Measurements from ENCODE around the gene DCLK3.
A peak's percentile ranks its signal among the peaks of the same experiment; 100 is the strongest.

The DCLK3 gene

DNA sequence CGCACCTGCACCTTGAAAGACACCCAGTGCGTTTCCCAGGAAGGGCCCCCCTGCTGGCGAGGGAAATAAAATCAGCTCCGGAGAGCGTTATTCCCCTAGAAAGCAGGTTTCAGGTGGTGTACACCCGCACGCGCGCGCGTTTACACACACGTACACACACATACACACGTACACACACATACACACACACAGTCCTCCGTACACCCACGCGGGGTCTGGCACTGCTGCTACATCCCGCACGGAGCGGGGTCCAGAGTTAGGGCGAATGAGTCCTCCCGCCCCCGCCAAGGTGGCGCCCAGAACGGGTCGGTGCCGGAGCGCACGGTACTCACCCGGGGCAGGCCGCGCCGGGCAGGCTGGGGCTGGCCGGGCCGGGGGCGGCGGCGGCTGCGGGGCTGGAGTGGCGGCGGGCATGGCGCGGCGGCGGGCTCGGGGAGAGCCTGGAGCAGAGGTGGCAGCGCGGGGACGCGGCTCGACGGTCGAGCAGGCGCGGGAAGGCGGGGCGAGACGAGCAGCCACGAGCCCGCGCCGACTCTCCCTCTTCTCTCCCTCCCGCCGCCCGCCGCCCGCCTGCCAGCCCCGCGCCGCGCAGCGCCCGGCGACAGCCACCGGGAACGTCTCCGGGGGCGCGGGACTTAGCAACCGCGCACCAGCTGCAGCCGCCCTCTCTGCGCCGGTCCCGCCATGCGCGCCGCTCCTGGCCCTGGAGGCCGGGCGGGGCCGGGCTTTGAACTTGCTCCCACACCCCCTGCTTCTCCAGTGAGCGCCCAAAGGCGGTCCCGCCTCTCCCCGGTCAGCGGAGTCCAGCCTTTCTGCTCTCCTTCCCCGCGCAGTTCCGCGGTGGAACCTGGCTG, at the start of gene DCLK3:
Gene DCLK3 (minus strand): TSS at position 704 of the 854 bp plus-strand sequence. CDS start 290 bp downstream, at position 414.
- Histone ChIP-seq H2AFZ (ENCODE audit: low read length, unreplicated experiment) (no peak within 1 kb of the TSS), H3K4me1 (ENCODE audit: control insufficient read depth, insufficient read depth, low read length, unreplicated experiment) (no peaks in the 10 kb centered on the region), H3K36me3 (ENCODE audit: insufficient read depth, low read length) (no peaks in the 10 kb centered on the region), H3K4me3 (ENCODE audit: low read depth, low read length) (peak within 1 kb of the TSS; percentile 39), H3K27ac (ENCODE audit: low read depth, low read length) (no peak within 1 kb of the TSS), H3K27me3 (ENCODE audit: insufficient read depth, low read length) (peaks cover 93% of the 10 kb centered on the region), H3K79me2 (ENCODE audit: control insufficient read depth, insufficient read depth, low read length, unreplicated experiment) (no peaks in the 10 kb centered on the region)

- Histone ChIP-seq H3K79me2 (ENCODE audit: control insufficient read depth, insufficient read depth, low read length, unreplicated experiment) (no peaks in the 10 kb centered on the region), H3K4me1 (ENCODE audit: control insufficient read depth, insufficient read depth, low read length, unreplicated experiment) (no peaks in the 10 kb centered on the region), H3K4me3 (ENCODE audit: low read depth, low read length) (no peak overlapping the region), H3K27me3 (ENCODE audit: insufficient read depth, low read length) (peaks cover 10% of the 10 kb centered on the region; the same call in 1 of the 2 replicates), H2AFZ (ENCODE audit: low read length, unreplicated experiment) (no peak overlapping the region), H3K27ac (ENCODE audit: low read depth, low read length) (no peak overlapping the region), H3K36me3 (ENCODE audit: insufficient read depth, low read length) (no peaks in the 10 kb centered on the region)
Measured at GRCh38 chr3:36813305-36813704, 49.0 kb upstream of the DCLK3 start.

- Histone ChIP-seq H3K79me2 (ENCODE audit: control insufficient read depth, insufficient read depth, low read length, unreplicated experiment) (no peaks in the 10 kb centered on the region), H3K27ac (ENCODE audit: low read depth, low read length) (no peak overlapping the region), H3K36me3 (ENCODE audit: insufficient read depth, low read length) (no peaks in the 10 kb centered on the region), H3K4me1 (ENCODE audit: control insufficient read depth, insufficient read depth, low read length, unreplicated experiment) (no peaks in the 10 kb centered on the region), H2AFZ (ENCODE audit: low read length, unreplicated experiment) (no peak overlapping the region), H3K27me3 (ENCODE audit: insufficient read depth, low read length) (peaks cover 18% of the 10 kb centered on the region), H3K4me3 (ENCODE audit: low read depth, low read length) (no peak overlapping the region)
Measured at GRCh38 chr3:36812240-36812639, 47.9 kb upstream of the DCLK3 start.

GRCh38 chr3:36811768-36812167, 47.4 kb upstream of the DCLK3 start:
- H2AFZ ChIP-seq (ENCODE audit: low read length, unreplicated experiment): no peak overlapping the region
- no peak overlapping the region for H3K27ac ChIP-seq (ENCODE audit: low read depth, low read length)
- no peak overlapping the region for H3K4me3 ChIP-seq (ENCODE audit: low read depth, low read length)
- no peaks in the 10 kb centered on the region for H3K36me3 ChIP-seq (ENCODE audit: insufficient read depth, low read length)
- peaks cover 21% of the 10 kb centered on the region for H3K27me3 ChIP-seq (ENCODE audit: insufficient read depth, low read length)
- H3K4me1 ChIP-seq (ENCODE audit: control insufficient read depth, insufficient read depth, low read length, unreplicated experiment): no peaks in the 10 kb centered on the region
- H3K79me2 ChIP-seq (ENCODE audit: control insufficient read depth, insufficient read depth, low read length, unreplicated experiment): no peaks in the 10 kb centered on the region

DNA sequence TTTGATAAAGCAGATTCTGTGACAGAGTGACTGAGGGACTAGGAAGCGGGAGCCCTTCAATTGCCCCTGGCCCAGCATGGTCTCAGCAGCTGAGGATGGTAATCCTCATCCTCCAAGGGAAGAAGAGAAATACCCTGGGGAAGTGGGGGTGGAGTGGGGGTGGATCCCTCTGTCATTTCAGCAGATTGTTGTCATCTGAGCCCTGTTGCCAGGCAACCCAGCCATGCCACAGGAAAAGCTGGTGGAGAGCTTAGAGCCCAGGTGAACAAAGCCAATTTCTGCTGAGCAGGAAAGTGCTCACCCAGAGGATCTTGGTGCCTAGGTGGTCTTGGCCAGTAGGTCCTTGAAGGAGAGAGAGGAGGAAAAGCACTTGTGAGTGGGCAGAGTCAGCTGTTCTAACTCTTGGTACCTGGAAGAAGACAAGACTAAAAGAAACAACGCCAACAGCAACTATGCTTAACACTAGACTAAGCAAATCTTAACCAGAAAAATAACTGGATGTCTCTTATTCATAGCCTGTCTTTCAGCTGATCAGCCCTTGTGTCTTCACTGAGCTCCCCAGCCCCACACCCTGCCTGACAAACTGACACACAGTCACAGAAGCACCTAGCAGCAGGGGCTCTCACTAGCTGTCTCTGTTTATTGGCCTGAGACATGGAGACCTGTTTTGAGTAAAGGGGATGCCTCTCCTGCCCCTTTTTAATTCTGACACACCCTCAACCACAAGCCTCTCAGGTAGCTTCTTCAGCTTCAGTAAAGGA, 40.1 kb upstream of the DCLK3 start:
- H3K79me2 ChIP-seq (ENCODE audit: control insufficient read depth, insufficient read depth, low read length, unreplicated experiment): no peaks in the 10 kb centered on the region
- H2AFZ ChIP-seq (ENCODE audit: low read length, unreplicated experiment): no peak overlapping the region
- no peaks in the 10 kb centered on the region for H3K4me1 ChIP-seq (ENCODE audit: control insufficient read depth, insufficient read depth, low read length, unreplicated experiment)
- no peak overlapping the region for H3K27ac ChIP-seq (ENCODE audit: low read depth, low read length)
- no peaks in the 10 kb centered on the region for H3K36me3 ChIP-seq (ENCODE audit: insufficient read depth, low read length)
- no peak overlapping the region for H3K4me3 ChIP-seq (ENCODE audit: low read depth, low read length)
- H3K27me3 ChIP-seq (ENCODE audit: insufficient read depth, low read length): peaks cover 65% of the 10 kb centered on the region

GRCh38 chr3:36803091-36803791, 38.9 kb upstream of the DCLK3 start:
- Histone ChIP-seq H2AFZ (ENCODE audit: low read length, unreplicated experiment) (no peak overlapping the region), H3K36me3 (ENCODE audit: insufficient read depth, low read length) (no peaks in the 10 kb centered on the region)

DNA sequence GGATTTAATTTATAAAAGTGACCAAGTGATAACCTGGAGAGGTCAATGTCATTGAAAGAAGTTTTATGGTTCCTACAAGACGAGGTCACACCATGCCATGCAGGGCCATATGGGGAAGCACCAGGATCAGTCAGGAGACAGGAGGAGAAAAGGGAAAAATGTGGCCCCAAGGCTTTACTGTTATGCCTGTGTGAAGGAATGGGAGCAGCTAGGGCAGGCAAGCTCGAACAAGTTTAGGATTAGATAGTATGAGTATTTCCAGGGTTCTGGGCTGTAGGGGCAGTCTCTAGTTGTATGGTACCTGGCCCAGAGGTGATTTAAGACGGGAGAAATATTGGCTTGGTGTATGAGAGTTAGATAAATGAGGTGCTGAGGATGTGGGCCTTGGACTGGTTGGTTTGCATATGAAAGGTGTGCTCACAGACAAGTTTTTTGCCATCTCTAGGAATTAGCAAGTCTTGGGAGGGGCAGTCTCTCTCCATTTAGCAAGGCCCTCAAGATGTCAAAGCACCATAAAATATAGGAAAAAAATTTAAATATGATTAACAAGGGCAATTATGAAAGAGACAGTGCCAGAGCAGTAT, 36.3 kb upstream of the DCLK3 start:
- no peak overlapping the region for H3K27ac ChIP-seq (ENCODE audit: low read depth, low read length)
- no peaks in the 10 kb centered on the region for H3K79me2 ChIP-seq (ENCODE audit: control insufficient read depth, insufficient read depth, low read length, unreplicated experiment)
- H3K36me3 ChIP-seq (ENCODE audit: insufficient read depth, low read length): no peaks in the 10 kb centered on the region
- H2AFZ ChIP-seq (ENCODE audit: low read length, unreplicated experiment): no peak overlapping the region
- peaks cover 34% of the 10 kb centered on the region for H3K27me3 ChIP-seq (ENCODE audit: insufficient read depth, low read length)
- no peak overlapping the region for H3K4me3 ChIP-seq (ENCODE audit: low read depth, low read length)
- H3K4me1 ChIP-seq (ENCODE audit: control insufficient read depth, insufficient read depth, low read length, unreplicated experiment): peaks cover 4% of the 10 kb centered on the region

More at GRCh38 chr3:36803091-36803791, 38.9 kb upstream of the DCLK3 start:
- Histone ChIP-seq H3K27ac (ENCODE audit: low read depth, low read length) (no peak overlapping the region), H3K27me3 (ENCODE audit: insufficient read depth, low read length) (peaks cover 57% of the 10 kb centered on the region), H3K79me2 (ENCODE audit: control insufficient read depth, insufficient read depth, low read length, unreplicated experiment) (no peaks in the 10 kb centered on the region), H3K4me3 (ENCODE audit: low read depth, low read length) (no peak overlapping the region), H3K4me1 (ENCODE audit: control insufficient read depth, insufficient read depth, low read length, unreplicated experiment) (no peaks in the 10 kb centered on the region)

GRCh38 chr3:36796881-36797280, 32.5 kb upstream of the DCLK3 start:
- H3K4me3 ChIP-seq (ENCODE audit: low read depth, low read length): no peak overlapping the region
- peaks cover 14% of the 10 kb centered on the region for H3K27me3 ChIP-seq (ENCODE audit: insufficient read depth, low read length)

GRCh38 chr3:36796161-36796560, 31.8 kb upstream of the DCLK3 start:
- no peaks in the 10 kb centered on the region for H3K36me3 ChIP-seq (ENCODE audit: insufficient read depth, low read length)
- H3K4me3 ChIP-seq (ENCODE audit: low read depth, low read length): no peak overlapping the region
- H2AFZ ChIP-seq (ENCODE audit: low read length, unreplicated experiment): no peak overlapping the region
- no peak overlapping the region for H3K27ac ChIP-seq (ENCODE audit: low read depth, low read length)
- H3K27me3 ChIP-seq (ENCODE audit: insufficient read depth, low read length): peaks cover 17% of the 10 kb centered on the region; the same call in 1 of the 2 replicates
- H3K79me2 ChIP-seq (ENCODE audit: control insufficient read depth, insufficient read depth, low read length, unreplicated experiment): no peaks in the 10 kb centered on the region
- H3K4me1 ChIP-seq (ENCODE audit: control insufficient read depth, insufficient read depth, low read length, unreplicated experiment): peaks cover 4% of the 10 kb centered on the region

More at GRCh38 chr3:36796881-36797280, 32.5 kb upstream of the DCLK3 start:
- no peaks in the 10 kb centered on the region for H3K36me3 ChIP-seq (ENCODE audit: insufficient read depth, low read length)
- no peak overlapping the region for H3K27ac ChIP-seq (ENCODE audit: low read depth, low read length)
- H2AFZ ChIP-seq (ENCODE audit: low read length, unreplicated experiment): no peak overlapping the region
- H3K4me1 ChIP-seq (ENCODE audit: control insufficient read depth, insufficient read depth, low read length, unreplicated experiment): peaks cover 4% of the 10 kb centered on the region
- no peaks in the 10 kb centered on the region for H3K79me2 ChIP-seq (ENCODE audit: control insufficient read depth, insufficient read depth, low read length, unreplicated experiment)

DNA sequence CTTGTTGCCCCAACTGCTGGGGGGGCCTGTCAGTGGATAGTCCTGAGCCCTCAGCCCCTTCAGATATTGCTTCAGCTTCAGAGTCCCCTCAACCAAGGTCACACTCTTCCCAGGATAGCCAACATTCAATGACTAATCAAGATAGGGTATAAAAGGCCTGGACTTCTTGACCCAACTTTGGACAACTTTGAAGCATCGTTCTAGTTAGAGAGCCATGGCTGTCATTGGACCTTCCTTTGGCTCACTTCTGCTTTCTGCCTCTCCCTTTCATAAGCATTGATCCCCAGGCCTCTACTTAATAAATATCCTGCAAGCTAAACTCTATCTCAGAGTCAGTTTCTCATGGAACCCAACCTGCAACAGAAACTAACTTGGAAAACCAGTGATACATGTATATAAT, 31.3 kb upstream of the DCLK3 start:
- no peak overlapping the region for H3K4me3 ChIP-seq (ENCODE audit: low read depth, low read length)
- H3K27ac ChIP-seq (ENCODE audit: low read depth, low read length): no peak overlapping the region
- peaks cover 22% of the 10 kb centered on the region for H3K27me3 ChIP-seq (ENCODE audit: insufficient read depth, low read length)
- no peak overlapping the region for H2AFZ ChIP-seq (ENCODE audit: low read length, unreplicated experiment)
- no peaks in the 10 kb centered on the region for H3K79me2 ChIP-seq (ENCODE audit: control insufficient read depth, insufficient read depth, low read length, unreplicated experiment)
- no peaks in the 10 kb centered on the region for H3K36me3 ChIP-seq (ENCODE audit: insufficient read depth, low read length)
- H3K4me1 ChIP-seq (ENCODE audit: control insufficient read depth, insufficient read depth, low read length, unreplicated experiment): peaks cover 4% of the 10 kb centered on the region

All from ACC112 (cell line).